ENCODE results near the gene PDE6A.
"Not testable (repeated sequence)": the region's sequence is repeated elsewhere in the genome, so short reads cannot be mapped to it uniquely, and the experiment has no call there.

Gene PDE6A

GRCh38 chr5:149951138-149951749 is 6.7 kb upstream of the PDE6A start:
- peak; percentile 46 for DNase-seq

GRCh38 chr5:149948993-149949392 is 4.4 kb upstream of the PDE6A start:
- no peak for DNase-seq

- DNase-seq, result no peak
Measured at GRCh38 chr5:149946118-149946517, 1.5 kb upstream of the PDE6A start.

- DNase-seq, result not testable (repeated sequence)
Measured at GRCh38 chr5:149943177-149943949, 1.2 kb downstream of the PDE6A start.

GRCh38 chr5:149942741-149943169 is 1.8 kb downstream of the PDE6A start:
- not testable (repeated sequence) for DNase-seq

GRCh38 chr5:149942199-149942598 is 2.4 kb downstream of the PDE6A start:
- no peak for DNase-seq

GRCh38 chr5:149941795-149942194 is 2.8 kb downstream of the PDE6A start:
- DNase-seq, result peak; percentile 19

GRCh38 chr5:149940941-149941644 is 3.5 kb downstream of the PDE6A start:
- peak; percentile 63 for DNase-seq

GRCh38 chr5:149940077-149940574 is 4.5 kb downstream of the PDE6A start:
- peak; percentile 40 for DNase-seq

GRCh38 chr5:149939546-149939945 is 5.0 kb downstream of the PDE6A start:
- DNase-seq, result no peak

GRCh38 chr5:149938791-149939358 is 5.7 kb downstream of the PDE6A start:
- peak; percentile 86 for DNase-seq

- no peak for DNase-seq
Measured at GRCh38 chr5:149938279-149938678, 6.3 kb downstream of the PDE6A start.

- no peak for DNase-seq
Measured at GRCh38 chr5:149937610-149938009, 7.0 kb downstream of the PDE6A start.

GRCh38 chr5:149936700-149937091 is 7.9 kb downstream of the PDE6A start:
- no peak for DNase-seq

GRCh38 chr5:149936044-149936699 is 8.4 kb downstream of the PDE6A start:
- no peak for DNase-seq

- DNase-seq, result peak; percentile 51
Measured at GRCh38 chr5:149935431-149935901, 9.1 kb downstream of the PDE6A start.

GRCh38 chr5:149932445-149933350 is 11.9 kb downstream of the PDE6A start:
- peak; percentile 52 for DNase-seq

GRCh38 chr5:149931992-149932436 is 12.6 kb downstream of the PDE6A start:
- DNase-seq, result no peak

GRCh38 chr5:149930749-149931574 is 13.6 kb downstream of the PDE6A start:
- DNase-seq, result no peak

GRCh38 chr5:149930043-149930748 is 14.4 kb downstream of the PDE6A start:
- no peak for DNase-seq
